CD4-positive, CD25-positive, alpha-beta regulatory T cell (primary cell): ENCODE measurements around the gene GP1BA. TPM values are rescaled to one million over a fixed set of nuclear protein-coding genes. Genes with fewer than 3 reads are reported as not detected.
A peak's percentile ranks its signal among the peaks of the same experiment; 100 is the strongest.

Experiments
- ATAC-seq, 2 donors: fragments of 150-1000 bp; cut with Tn5 transposase; one replicate each; pipeline ENCODE4 v1.10.0; 2021; ENCODE audit warnings: low read depth in 2 of 2, moderate number of reproducible peaks in 2 of 2, moderate library complexity in 1 of 2
- DNase-seq, 3 donors: peaks; one replicate each; pipeline versions ENCODE4 v3.0.0 to v3.0.0-alpha.2; 2012 to 2022; ENCODE audit warnings: mixed read lengths in 1 of 3
- H3K27ac ChIP-seq: one replicate; pipeline ENCODE4 v1.7.0; 2013; ENCODE audit warnings: mild to moderate bottlenecking, low read length; ENCODE audit not compliant: insufficient read depth, poor library complexity, severe bottlenecking
- H3K27me3 ChIP-seq: one replicate; pipeline ENCODE4 v1.7.0; 2013; ENCODE audit warnings: low read length; ENCODE audit not compliant: control insufficient read depth, insufficient read depth
- H3K36me3 ChIP-seq: one replicate; pipeline ENCODE4 v1.7.0; 2013; ENCODE audit warnings: mild to moderate bottlenecking, low read length, moderate library complexity; ENCODE audit not compliant: control insufficient read depth, insufficient read depth
- H3K4me1 ChIP-seq: 2 replicates; pipeline ENCODE4 v1.7.0; 2013; ENCODE audit warnings: mild to moderate bottlenecking, low read length; ENCODE audit not compliant: insufficient read depth, control insufficient read depth, poor library complexity, severe bottlenecking
- H3K4me3 ChIP-seq: one replicate; pipeline ENCODE4 v1.7.0; 2013; ENCODE audit warnings: low read depth, mild to moderate bottlenecking, low read length, moderate library complexity
- H3K9me3 ChIP-seq, 2 experiments: 1 replicate in 1 of 2; 2 replicates in 1 of 2; pipeline ENCODE4 v1.7.0; 2013; ENCODE audit warnings: low read length in 2 of 2, mild to moderate bottlenecking in 1 of 2, moderate library complexity in 1 of 2; ENCODE audit not compliant: control insufficient read depth in 2 of 2
- H3K27ac Mint-ChIP-seq, 3 donors: one replicate each; pipeline ENCODE4 v1.8.0; 2020 to 2022; ENCODE audit warnings: mild to moderate bottlenecking in 3 of 3, mixed read lengths in 3 of 3, moderate library complexity in 2 of 3
- H3K27me3 Mint-ChIP-seq: one replicate; pipeline ENCODE4 v1.8.0; 2022; ENCODE audit warnings: mild to moderate bottlenecking, mixed read lengths
- H3K36me3 Mint-ChIP-seq: one replicate; pipeline ENCODE4 v1.8.0; 2020; ENCODE audit warnings: mixed read lengths
- H3K4me1 Mint-ChIP-seq, 4 donors: one replicate each; pipeline ENCODE4 v1.8.0; 2020 to 2022; ENCODE audit warnings: mixed read lengths in 4 of 4, mild to moderate bottlenecking in 1 of 4
- H3K4me3 Mint-ChIP-seq, 4 donors: one replicate each; pipeline ENCODE4 v1.8.0; 2020 to 2022; ENCODE audit warnings: mild to moderate bottlenecking in 4 of 4, mixed read lengths in 4 of 4, moderate library complexity in 3 of 4
- H3K9me3 Mint-ChIP-seq, 7 donors: one replicate each; pipeline ENCODE4 v1.8.0; 2020 to 2022; ENCODE audit warnings: mixed read lengths in 7 of 7, mild to moderate bottlenecking in 3 of 7, moderate library complexity in 2 of 7
- polyA plus RNA-seq, 4 donors: library from polyadenylated mRNA; unstranded; fragments of 300-500 nt; fragmentation: Illumina TruSeq; gene quantifications; one replicate each; pipeline ENCODE4 v1.2.3, GENCODE V29; 2021
- total RNA-seq: library from RNA; stranded (reverse); gene quantifications from one replicate; pipeline ENCODE4 v1.2.3, GENCODE V29; 2022

GP1BA gene
- total and polyA plus RNA-seq, 5 donors from 2014 or later: 0.07 to 1.9 (median 0.22) TPM; not detected in 2

GRCh38 chr17:4898927-4899326, 33.1 kb upstream of the GP1BA start:
- Histone ChIP-seq H3K4me1 (peaks cover 42% of the 10 kb centered on the region), H3K4me3 (no peak overlapping the region), H3K9me3 (no peaks in the 10 kb centered on the region), H3K27ac (peak overlapping the region; percentile 72), H3K36me3 (peaks cover 28% of the 10 kb centered on the region), H3K27me3 (no peaks in the 10 kb centered on the region)
- DNase-seq (no peak), ATAC-seq (no peak)
- Mint-ChIP-seq H3K27ac (peak overlapping the region in 2 of 3 donors; percentile 72 to 85), H3K4me3 (peak overlapping the region; percentile 79 to 99 (median 86)), H3K27me3 (peaks cover 22% of the 10 kb centered on the region), H3K9me3 (peaks cover 0 to 4% (median 0%) of the 10 kb centered on the region in 7 donors), H3K4me1 (peaks cover 0 to 43% (median 21%) of the 10 kb centered on the region in 4 donors), H3K36me3 (peaks cover 10% of the 10 kb centered on the region)

DNA sequence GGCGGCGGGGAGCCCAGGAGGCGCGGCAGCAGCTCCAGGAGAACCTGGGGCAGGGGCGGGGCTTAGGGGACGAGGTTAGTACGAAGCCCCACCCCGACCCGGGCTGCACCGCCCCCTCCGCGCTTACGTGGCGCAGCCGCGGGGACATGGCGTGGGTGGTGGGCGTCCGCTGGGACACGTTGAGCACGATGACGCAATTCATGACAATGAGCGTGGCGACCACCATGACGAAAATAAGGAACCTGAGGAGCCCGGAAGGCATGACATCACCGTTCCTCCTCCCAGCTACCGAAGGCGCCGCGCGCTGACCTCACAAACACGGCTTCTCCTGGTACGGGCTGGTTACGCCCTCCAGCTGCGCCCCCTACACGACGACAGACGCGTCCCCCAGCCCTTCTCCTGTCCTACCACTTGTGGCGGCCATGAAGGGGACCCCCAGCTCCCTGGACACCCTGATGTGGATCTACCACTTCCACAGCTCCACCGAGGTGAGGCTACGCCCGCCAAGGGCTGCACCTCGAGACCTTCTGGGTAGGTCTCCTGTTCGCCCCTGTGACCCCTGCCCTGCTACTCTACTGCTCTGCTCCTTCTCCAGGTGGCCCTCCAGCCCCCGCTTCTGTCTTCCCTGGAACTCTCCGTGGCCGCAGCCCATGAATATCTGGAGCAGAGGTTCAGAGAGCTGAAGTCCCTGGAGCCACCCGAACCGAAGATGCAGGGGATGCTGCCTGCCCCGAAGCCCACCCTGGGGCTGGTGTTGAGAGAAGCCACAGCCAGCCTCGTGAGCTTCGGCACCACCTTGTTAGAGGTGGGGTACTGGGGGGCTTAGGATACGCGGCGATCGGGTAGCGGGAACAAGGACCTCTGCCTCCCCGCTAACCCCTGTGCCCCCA, 32.5 kb upstream of the GP1BA start, which contains the start of gene C17orf107:
Gene C17orf107, plus strand, starts transcription at position 196 of the 890 bp plus-strand sequence. Its CDS starts 227 bp downstream, at position 423.
- Histone ChIP-seq H3K36me3 (peaks cover 21% of the 10 kb centered on the region), H3K4me1 (peaks cover 42% of the 10 kb centered on the region), H3K4me3 (peak within 1 kb of the TSS; percentile 69), H3K9me3 (no peaks in the 10 kb centered on the region), H3K27me3 (no peaks in the 10 kb centered on the region), H3K27ac (peak within 1 kb of the TSS; percentile 72)
- ATAC-seq (peak; percentile 77), DNase-seq (peak; percentile 81 to 93 (median 91))
- Mint-ChIP-seq H3K9me3 (peaks cover 0 to 4% (median 0%) of the 10 kb centered on the region in 7 donors), H3K4me3 (peak within 1 kb of the TSS; percentile 88 to 99 (median 96)), H3K36me3 (peaks cover 10% of the 10 kb centered on the region), H3K4me1 (peaks cover 0 to 43% (median 21%) of the 10 kb centered on the region in 4 donors), H3K27me3 (peaks cover 22% of the 10 kb centered on the region), H3K27ac (peak within 1 kb of the TSS; percentile 5 to 99 (median 96))

GRCh38 chr17:4900231-4901107, 31.6 kb upstream of the GP1BA start:
- H3K4me1 ChIP-seq: peaks cover 42% of the 10 kb centered on the region
- H3K4me3 ChIP-seq: no peak overlapping the region
- H3K27ac Mint-ChIP-seq: peak overlapping the region in 2 of 3 donors; percentile 96 to 99
- H3K36me3 Mint-ChIP-seq: peaks cover 3% of the 10 kb centered on the region
- H3K4me3 Mint-ChIP-seq: peak overlapping the region; percentile 88 to 99 (median 92)
- DNase-seq: peak; percentile 53 to 84 (median 81)
- H3K27me3 ChIP-seq: no peaks in the 10 kb centered on the region
- H3K27ac ChIP-seq: peak overlapping the region; percentile 72
- H3K4me1 Mint-ChIP-seq: peaks cover 0 to 45% (median 21%) of the 10 kb centered on the region in 4 donors
- H3K27me3 Mint-ChIP-seq: peaks cover 22% of the 10 kb centered on the region
- H3K9me3 ChIP-seq: no peaks in the 10 kb centered on the region
- ATAC-seq: peak; percentile 33 to 35
- H3K36me3 ChIP-seq: peaks cover 13% of the 10 kb centered on the region
- peaks cover 0 to 4% (median 0%) of the 10 kb centered on the region in 7 donors for H3K9me3 Mint-ChIP-seq

DNA sequence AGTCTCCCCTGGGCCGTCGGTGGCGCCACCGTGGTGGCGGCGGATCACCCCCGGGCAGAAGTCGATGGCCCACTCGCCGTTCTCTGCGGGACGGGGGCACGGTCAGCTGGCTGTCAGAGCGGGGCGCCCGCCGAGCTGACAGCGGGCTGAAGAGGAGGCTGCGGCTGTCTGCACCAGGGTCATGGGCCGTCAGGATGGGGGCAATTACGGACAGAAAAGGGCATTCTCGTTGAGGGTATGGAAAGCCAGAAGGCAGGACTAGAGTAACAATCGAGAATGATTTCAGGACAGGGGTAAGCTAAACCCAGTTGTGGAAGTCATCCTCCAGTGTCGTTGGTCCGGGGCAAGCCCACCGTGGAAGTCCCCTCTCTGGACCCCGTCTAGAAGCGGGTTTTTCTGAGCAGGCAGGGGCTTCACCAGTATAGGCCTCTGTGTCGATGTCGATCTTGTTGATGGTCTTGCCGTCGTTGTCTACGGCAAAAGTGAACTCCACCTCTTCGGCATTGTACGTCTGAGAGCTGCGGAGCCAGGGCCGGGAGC, 30.9 kb upstream of the GP1BA start:
- Histone ChIP-seq H3K4me3 (peak overlapping the region; percentile 48), H3K27ac (peak overlapping the region; percentile 72), H3K36me3 (peaks cover 6% of the 10 kb centered on the region), H3K4me1 (peaks cover 42% of the 10 kb centered on the region), H3K27me3 (no peaks in the 10 kb centered on the region), H3K9me3 (no peaks in the 10 kb centered on the region)
- peak overlapping the region in 2 of 3 donors; percentile 90 to 99 for H3K27ac Mint-ChIP-seq
- ATAC-seq (no peak), DNase-seq (no peak)
- peak overlapping the region; percentile 76 to 94 (median 87) for H3K4me3 Mint-ChIP-seq
- peaks cover 0 to 45% (median 21%) of the 10 kb centered on the region in 4 donors for H3K4me1 Mint-ChIP-seq
- H3K9me3 Mint-ChIP-seq: peaks cover 0 to 4% (median 0%) of the 10 kb centered on the region in 7 donors
- no peaks in the 10 kb centered on the region for H3K36me3 Mint-ChIP-seq
- peaks cover 27% of the 10 kb centered on the region for H3K27me3 Mint-ChIP-seq

DNA sequence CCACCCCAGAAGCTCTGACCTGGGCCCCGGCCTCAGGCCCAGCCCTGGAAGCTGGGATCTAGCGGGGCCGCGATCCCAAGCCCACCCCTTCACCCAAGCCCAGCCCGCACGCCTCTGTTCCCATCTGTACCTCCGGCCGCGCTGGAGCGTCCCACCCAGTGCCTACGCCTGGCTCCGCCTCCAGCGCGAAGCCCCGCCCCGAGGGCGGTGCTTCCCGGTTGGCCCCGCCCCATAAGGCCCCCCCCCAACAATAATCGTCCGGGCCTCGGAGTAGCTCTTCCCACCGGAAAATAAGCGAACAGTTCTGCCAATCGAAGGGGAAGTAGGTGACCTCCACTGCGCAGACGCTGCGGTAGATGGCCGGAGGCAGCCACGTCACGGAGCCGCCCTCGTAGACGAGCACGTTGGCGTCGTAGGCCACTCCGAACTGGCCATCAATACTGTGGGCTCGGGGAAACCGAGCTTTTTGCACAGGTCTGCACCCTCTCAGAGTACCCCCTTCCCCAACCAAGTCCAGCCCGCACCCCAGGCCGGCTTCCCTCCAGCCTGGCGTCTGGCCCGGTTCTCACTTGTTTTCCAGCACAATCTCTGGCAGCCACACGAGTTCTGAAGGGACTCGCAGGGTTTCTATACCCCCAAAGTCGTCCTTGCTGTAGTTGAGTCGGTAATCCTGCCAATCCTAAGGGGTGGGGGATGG, 30.3 kb upstream of the GP1BA start:
- no peak for DNase-seq
- no peaks in the 10 kb centered on the region for H3K36me3 Mint-ChIP-seq
- peak overlapping the region; percentile 72 for H3K27ac ChIP-seq
- no peak overlapping the region for H3K4me3 ChIP-seq
- peaks cover 42% of the 10 kb centered on the region for H3K4me1 ChIP-seq
- no peak for ATAC-seq
- H3K27me3 Mint-ChIP-seq: peaks cover 27% of the 10 kb centered on the region
- peaks cover 5% of the 10 kb centered on the region for H3K36me3 ChIP-seq
- peaks cover 0 to 45% (median 21%) of the 10 kb centered on the region in 4 donors for H3K4me1 Mint-ChIP-seq
- H3K9me3 ChIP-seq: no peaks in the 10 kb centered on the region
- H3K9me3 Mint-ChIP-seq: peaks cover 0 to 4% (median 0%) of the 10 kb centered on the region in 7 donors
- no peaks in the 10 kb centered on the region for H3K27me3 ChIP-seq
- peak overlapping the region in 3 of 4 donors; percentile 38 to 91 (median 76) for H3K4me3 Mint-ChIP-seq
- H3K27ac Mint-ChIP-seq: peak overlapping the region; percentile 83 to 99 (median 90)

DNA sequence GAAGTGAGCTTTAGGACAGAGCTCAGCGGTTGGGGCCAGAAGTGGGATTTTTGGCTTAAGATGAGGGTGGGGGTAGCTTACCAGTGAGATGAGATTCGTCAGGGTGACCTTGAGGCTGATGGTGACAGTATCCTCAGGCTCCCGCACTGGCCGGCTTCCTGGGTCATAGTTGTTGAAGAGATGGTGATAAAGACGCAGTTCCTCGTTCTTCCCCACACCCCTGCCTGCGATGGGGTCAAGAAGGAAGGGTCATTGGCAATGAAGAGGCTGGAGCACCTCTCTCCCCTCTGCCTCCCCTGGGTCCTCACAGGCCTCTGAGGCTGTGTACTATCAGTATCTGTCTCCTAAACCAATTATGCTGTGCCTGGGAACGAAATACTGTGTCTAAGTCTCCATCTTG, 29.5 kb upstream of the GP1BA start:
- Histone ChIP-seq H3K4me1 (peaks cover 42% of the 10 kb centered on the region), H3K4me3 (no peak overlapping the region), H3K36me3 (no peaks in the 10 kb centered on the region), H3K27ac (no peak overlapping the region), H3K9me3 (no peaks in the 10 kb centered on the region), H3K27me3 (no peaks in the 10 kb centered on the region)
- ATAC-seq: no peak
- H3K27me3 Mint-ChIP-seq: peaks cover 27% of the 10 kb centered on the region
- peak overlapping the region in 2 of 3 donors; percentile 72 to 79 for H3K27ac Mint-ChIP-seq
- H3K36me3 Mint-ChIP-seq: no peaks in the 10 kb centered on the region
- no peak for DNase-seq
- H3K9me3 Mint-ChIP-seq: peaks cover 0 to 4% (median 0%) of the 10 kb centered on the region in 7 donors
- peak overlapping the region; percentile 3 to 89 (median 70) for H3K4me3 Mint-ChIP-seq
- peaks cover 0 to 45% (median 21%) of the 10 kb centered on the region in 4 donors for H3K4me1 Mint-ChIP-seq
